Fibroblast of lung (primary cell): ENCODE results near the gene SORL1-AS1.

Source experiments
- DNase-seq, 2 donors: peaks; one replicate each; pipeline versions ENCODE4 v3.0.0 to v3.0.0-alpha.2; 2010; ENCODE audit warnings: low read depth in 2 of 2
- H2AFZ ChIP-seq: 2 replicates; pipeline ENCODE4 v1.5.1; 2012; ENCODE audit warnings: low read length, control low read depth, inconsistent platforms
- H3K27ac ChIP-seq: 2 replicates; pipeline ENCODE4 v1.5.1; 2011; ENCODE audit warnings: low read length, control low read depth; ENCODE audit not compliant: insufficient read depth
- H3K27me3 ChIP-seq: 2 replicates; pipeline ENCODE4 v1.5.1; 2011; ENCODE audit warnings: mild to moderate bottlenecking, low read length; ENCODE audit not compliant: control insufficient read depth, insufficient read depth
- H3K36me3 ChIP-seq: 2 replicates; pipeline ENCODE4 v1.5.1; 2011; ENCODE audit warnings: low read length; ENCODE audit not compliant: control insufficient read depth, insufficient read depth
- H3K4me1 ChIP-seq: 2 replicates; pipeline ENCODE4 v1.5.1; 2011; ENCODE audit warnings: low read length; ENCODE audit not compliant: control insufficient read depth, insufficient read depth; ENCODE audit errors: extremely low read depth
- H3K4me2 ChIP-seq: 2 replicates; pipeline ENCODE4 v1.5.1; 2011; ENCODE audit warnings: low read length, control low read depth; ENCODE audit not compliant: insufficient read depth; ENCODE audit errors: extremely low read depth
- H3K4me3 ChIP-seq, 4 experiments: fragments of 200-600 bp in 1 of 4; sonication (generic) in 1 of 4; replicated peaks in 1 of 4; 2 replicates each; pipeline ENCODE4 v1.5.1; 2011 to 2016; ENCODE audit warnings: low read length in 4 of 4, low read depth in 3 of 4, mild to moderate bottlenecking in 3 of 4, control low read depth in 2 of 4, inconsistent platforms in 1 of 4, mixed read lengths in 1 of 4; ENCODE audit not compliant: insufficient read depth in 1 of 4; ENCODE audit errors: control extremely low read depth in 1 of 4
- H3K79me2 ChIP-seq: 2 replicates; pipeline ENCODE4 v1.5.1; 2012; ENCODE audit warnings: mild to moderate bottlenecking, low read length, inconsistent platforms; ENCODE audit not compliant: control insufficient read depth, insufficient read depth
- H3K9ac ChIP-seq: 2 replicates; pipeline ENCODE4 v1.5.1; 2011; ENCODE audit warnings: mild to moderate bottlenecking, low read length, control low read depth; ENCODE audit not compliant: insufficient read depth
- H3K9me3 ChIP-seq: 2 replicates; pipeline ENCODE4 v1.5.1; 2012; ENCODE audit warnings: low read depth, low read length; ENCODE audit not compliant: control insufficient read depth, insufficient read depth
- H4K20me1 ChIP-seq: 2 replicates; pipeline ENCODE4 v1.5.1; 2011; ENCODE audit warnings: low read length; ENCODE audit not compliant: control insufficient read depth, insufficient read depth; ENCODE audit errors: extremely low read depth
- EZH2 ChIP-seq: IDR thresholded peaks from 2 replicates; pipeline ENCODE4 v1.5.1; 2012; ENCODE audit warnings: low read length, control low read depth, mild to moderate bottlenecking; ENCODE audit errors: missing control alignments
- TF ChIP-seq, protein P1 (sequence below), 2 donors: IDR thresholded peaks in 1 of 2; conservative IDR thresholded peaks in 1 of 2; 1 replicate in 1 of 2; 2 replicates in 1 of 2; pipeline ENCODE4 v1.5.1; 2011 to 2012; ENCODE audit warnings: low read length in 2 of 2, control low read depth in 1 of 2, inconsistent platforms in 1 of 2, low read depth in 1 of 2, mild to moderate bottlenecking in 1 of 2

The SORL1-AS1 gene

DNA sequence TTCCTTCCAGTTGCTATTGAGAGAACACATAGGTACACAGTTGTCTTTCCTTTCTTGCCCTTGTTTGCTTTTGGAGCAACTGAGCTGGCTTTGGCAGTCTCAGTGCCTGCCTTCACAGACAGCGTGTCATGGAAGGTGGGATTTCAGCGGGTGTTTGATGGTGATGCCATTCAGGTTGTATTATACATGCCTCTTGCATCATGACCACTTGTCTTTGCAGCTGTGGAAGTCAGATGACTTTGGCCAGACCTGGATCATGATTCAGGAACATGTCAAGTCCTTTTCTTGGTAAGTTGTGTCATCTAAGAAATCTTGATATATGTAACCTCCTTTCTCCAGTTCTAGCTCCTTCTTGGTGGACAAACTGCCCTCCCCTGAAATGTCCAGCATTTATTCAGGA, 37.1 kb upstream of the SORL1-AS1 start:
- H3K9me3 ChIP-seq: no peaks in the 10 kb centered on the region
- no peak overlapping the region for H3K4me3 ChIP-seq
- H3K27ac ChIP-seq: no peak overlapping the region
- no peaks in the 10 kb centered on the region for H4K20me1 ChIP-seq
- H3K27me3 ChIP-seq: no peaks in the 10 kb centered on the region
- H3K36me3 ChIP-seq: no peaks in the 10 kb centered on the region
- H3K4me1 ChIP-seq: no peaks in the 10 kb centered on the region
- no peak for TF ChIP-seq EZH2
- no peak overlapping the region for H2AFZ ChIP-seq
- no peaks in the 10 kb centered on the region for H3K79me2 ChIP-seq
- H3K4me2 ChIP-seq: no peak overlapping the region
- DNase-seq: no peak
- no peak overlapping the region for H3K9ac ChIP-seq

DNA sequence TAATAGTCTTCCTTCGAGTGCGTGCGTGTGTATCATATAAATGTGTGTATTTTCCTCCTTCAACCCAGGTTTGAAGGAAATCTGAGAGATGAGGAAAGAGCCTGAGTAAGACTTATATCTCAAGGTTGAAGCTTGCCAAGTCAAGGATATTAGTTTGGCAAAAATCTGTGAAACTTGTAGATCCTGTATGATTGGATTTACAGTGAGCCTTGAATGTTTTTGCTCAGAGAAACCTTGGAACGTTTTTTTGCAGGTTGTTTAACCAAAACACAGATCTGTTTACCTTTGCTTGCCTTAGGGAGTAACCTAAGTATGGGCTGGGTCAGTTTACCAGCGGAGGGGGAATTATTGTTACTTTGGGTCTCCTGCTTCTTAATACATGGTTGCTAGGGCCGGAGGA, 35.9 kb upstream of the SORL1-AS1 start:
- no peak for DNase-seq
- Histone ChIP-seq H4K20me1 (no peaks in the 10 kb centered on the region), H3K4me2 (no peak overlapping the region), H3K4me3 (no peak overlapping the region), H3K79me2 (no peaks in the 10 kb centered on the region), H3K27ac (no peak overlapping the region), H3K9ac (no peak overlapping the region), H3K4me1 (no peaks in the 10 kb centered on the region), H3K9me3 (no peaks in the 10 kb centered on the region), H3K27me3 (no peaks in the 10 kb centered on the region), H3K36me3 (no peaks in the 10 kb centered on the region), H2AFZ (no peak overlapping the region)
- TF ChIP-seq, protein P1, sequence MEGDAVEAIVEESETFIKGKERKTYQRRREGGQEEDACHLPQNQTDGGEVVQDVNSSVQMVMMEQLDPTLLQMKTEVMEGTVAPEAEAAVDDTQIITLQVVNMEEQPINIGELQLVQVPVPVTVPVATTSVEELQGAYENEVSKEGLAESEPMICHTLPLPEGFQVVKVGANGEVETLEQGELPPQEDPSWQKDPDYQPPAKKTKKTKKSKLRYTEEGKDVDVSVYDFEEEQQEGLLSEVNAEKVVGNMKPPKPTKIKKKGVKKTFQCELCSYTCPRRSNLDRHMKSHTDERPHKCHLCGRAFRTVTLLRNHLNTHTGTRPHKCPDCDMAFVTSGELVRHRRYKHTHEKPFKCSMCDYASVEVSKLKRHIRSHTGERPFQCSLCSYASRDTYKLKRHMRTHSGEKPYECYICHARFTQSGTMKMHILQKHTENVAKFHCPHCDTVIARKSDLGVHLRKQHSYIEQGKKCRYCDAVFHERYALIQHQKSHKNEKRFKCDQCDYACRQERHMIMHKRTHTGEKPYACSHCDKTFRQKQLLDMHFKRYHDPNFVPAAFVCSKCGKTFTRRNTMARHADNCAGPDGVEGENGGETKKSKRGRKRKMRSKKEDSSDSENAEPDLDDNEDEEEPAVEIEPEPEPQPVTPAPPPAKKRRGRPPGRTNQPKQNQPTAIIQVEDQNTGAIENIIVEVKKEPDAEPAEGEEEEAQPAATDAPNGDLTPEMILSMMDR (conservative IDR thresholded peaks at IDR 0.05 in 1 of 2, IDR thresholded peaks at IDR 0.05 in 1 of 2; ENCODE audit: low read depth in 1 of 2, low read length in 2 of 2): no peak
- no peak for TF ChIP-seq EZH2

DNA sequence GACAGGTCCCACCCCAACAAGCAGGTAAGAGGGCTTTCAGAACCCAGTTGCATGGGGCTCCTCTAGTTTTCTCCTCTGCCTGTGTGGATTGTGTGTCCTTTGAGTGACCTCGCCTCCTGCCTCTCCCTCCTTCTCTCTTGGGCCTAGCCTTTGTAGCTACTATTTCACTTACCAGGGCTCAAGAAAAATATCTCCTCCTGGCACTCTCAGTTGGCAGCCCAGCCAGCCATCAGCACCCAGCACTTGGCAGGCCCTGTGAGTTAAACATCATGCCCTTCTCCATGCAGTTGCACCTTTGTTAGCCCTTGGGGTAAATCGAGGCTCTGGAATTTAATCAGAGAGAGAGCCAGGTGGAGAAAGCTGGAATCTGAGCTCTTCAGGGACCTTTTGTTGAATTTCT, 35.4 kb upstream of the SORL1-AS1 start:
- no peak overlapping the region for H3K9ac ChIP-seq
- H3K27ac ChIP-seq: no peak overlapping the region
- no peaks in the 10 kb centered on the region for H3K4me1 ChIP-seq
- H3K36me3 ChIP-seq: no peaks in the 10 kb centered on the region
- H4K20me1 ChIP-seq: no peaks in the 10 kb centered on the region
- no peaks in the 10 kb centered on the region for H3K9me3 ChIP-seq
- H3K27me3 ChIP-seq: no peaks in the 10 kb centered on the region
- no peak for TF ChIP-seq EZH2
- TF ChIP-seq, protein P1 (conservative IDR thresholded peaks at IDR 0.05 in 1 of 2, IDR thresholded peaks at IDR 0.05 in 1 of 2; ENCODE audit: low read depth in 1 of 2, low read length in 2 of 2): no peak
- no peak for DNase-seq
- no peak overlapping the region for H3K4me3 ChIP-seq
- H3K79me2 ChIP-seq: no peaks in the 10 kb centered on the region
- H2AFZ ChIP-seq: no peak overlapping the region
- no peak overlapping the region for H3K4me2 ChIP-seq

DNA sequence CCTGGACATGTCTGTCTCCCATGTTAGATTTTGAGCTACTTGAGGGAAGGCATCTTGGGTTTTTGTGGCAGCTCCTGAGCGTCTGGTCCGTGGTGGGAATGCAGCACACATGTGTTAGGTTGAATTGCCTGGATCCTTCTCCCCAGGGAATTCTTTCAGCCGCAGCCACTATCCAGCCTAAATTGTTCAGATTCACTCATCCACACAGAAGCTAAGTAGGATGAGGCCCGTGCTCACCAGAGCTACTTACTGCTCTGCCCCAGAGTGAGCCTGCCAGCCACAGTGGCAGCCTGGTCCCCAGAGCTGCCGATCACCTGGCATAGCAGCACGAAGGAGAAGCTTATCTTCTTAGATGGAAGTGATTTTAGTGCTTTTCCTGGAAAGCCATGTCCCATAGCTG, 34.4 kb upstream of the SORL1-AS1 start:
- no peak for DNase-seq

More for the DNA sequence above, 34.4 kb upstream of the SORL1-AS1 start:
- no peaks in the 10 kb centered on the region for H3K9me3 ChIP-seq
- no peaks in the 10 kb centered on the region for H4K20me1 ChIP-seq
- TF ChIP-seq, protein P1 (conservative IDR thresholded peaks at IDR 0.05 in 1 of 2, IDR thresholded peaks at IDR 0.05 in 1 of 2; ENCODE audit: low read depth in 1 of 2, low read length in 2 of 2): no peak
- no peak for TF ChIP-seq EZH2
- no peak overlapping the region for H3K27ac ChIP-seq
- H3K9ac ChIP-seq: no peak overlapping the region
- peaks cover 3% of the 10 kb centered on the region for H3K27me3 ChIP-seq
- no peak overlapping the region for H2AFZ ChIP-seq
- H3K4me3 ChIP-seq: no peak overlapping the region
- H3K4me1 ChIP-seq: no peaks in the 10 kb centered on the region
- H3K79me2 ChIP-seq: no peaks in the 10 kb centered on the region
- H3K36me3 ChIP-seq: no peaks in the 10 kb centered on the region
- H3K4me2 ChIP-seq: no peak overlapping the region
